Neural progenitor cell (in vitro differentiated cells): ENCODE results near the gene RPS18. TPM values are rescaled to one million over a fixed set of nuclear protein-coding genes. Genes with fewer than 3 reads are reported as not detected.
"Not testable (repeated sequence)": the region's sequence is repeated elsewhere in the genome, so short reads cannot be mapped to it uniquely, and the experiment has no call there.

Experiments used
- DNase-seq: peaks from one replicate; pipeline ENCODE4 v3.0.0-alpha.2; 2016; ENCODE audit warnings: low spot score
- H2AFZ ChIP-seq: fragments of 200-600 bp; sonication (generic); replicated peaks from 2 replicates; pipeline ENCODE4 v1.6.1; 2016; ENCODE audit warnings: antibody characterized with exemption
- H3F3A ChIP-seq: fragments of 200-600 bp; sonication (generic); 2 replicates; pipeline ENCODE4 v1.6.1; 2016; ENCODE audit warnings: antibody characterized with exemption, low read depth
- H3K27ac ChIP-seq: fragments of 200-600 bp; sonication (generic); 2 replicates; pipeline ENCODE4 v1.5.1; 2016; ENCODE audit warnings: mild to moderate bottlenecking
- H3K27me3 ChIP-seq: fragments of 200-600 bp; sonication (generic); 2 replicates; pipeline ENCODE4 v1.6.1; 2016; ENCODE audit warnings: mild to moderate bottlenecking, moderate library complexity
- H3K36me3 ChIP-seq: fragments of 200-600 bp; sonication (generic); 2 replicates; pipeline ENCODE4 v1.5.1; 2016
- H3K4me1 ChIP-seq: fragments of 200-600 bp; sonication (generic); 2 replicates; pipeline ENCODE4 v1.6.1; 2016; ENCODE audit warnings: mixed run types
- H3K4me2 ChIP-seq: fragments of 200-600 bp; sonication (generic); 2 replicates; pipeline ENCODE4 v1.6.1; 2016
- H3K4me3 ChIP-seq: fragments of 200-600 bp; sonication (generic); 2 replicates; pipeline ENCODE4 v1.5.1; 2016
- H3K79me2 ChIP-seq: fragments of 200-600 bp; sonication (generic); 2 replicates; pipeline ENCODE4 v1.6.1; 2016; ENCODE audit warnings: low read depth
- H3K9ac ChIP-seq: fragments of 200-600 bp; sonication (generic); 2 replicates; pipeline ENCODE4 v1.6.1; 2016
- H3K9me3 ChIP-seq: fragments of 200-600 bp; sonication (generic); 2 replicates; pipeline ENCODE4 v1.5.1; 2016; ENCODE audit warnings: low read depth
- H4K20me1 ChIP-seq: fragments of 200-600 bp; sonication (generic); 2 replicates; pipeline ENCODE4 v1.6.1; 2016; ENCODE audit warnings: low read depth
- H3K27ac Mint-ChIP-seq: 3 replicates; pipeline ENCODE4 v1.8.0; 2021; ENCODE audit warnings: mixed read lengths
- H3K27me3 Mint-ChIP-seq: 2 replicates; pipeline ENCODE4 v1.8.0; 2022; ENCODE audit warnings: low read depth, mild to moderate bottlenecking, inconsistent platforms, moderate library complexity, mixed read lengths; ENCODE audit not compliant: insufficient read depth
- H3K36me3 Mint-ChIP-seq: 3 replicates; pipeline ENCODE4 v1.8.0; 2021; ENCODE audit warnings: mixed read lengths
- H3K4me1 Mint-ChIP-seq: 3 replicates; pipeline ENCODE4 v1.8.0; 2021; ENCODE audit warnings: mixed read lengths
- H3K4me3 Mint-ChIP-seq: 3 replicates; pipeline ENCODE4 v1.8.0; 2021; ENCODE audit warnings: mild to moderate bottlenecking, moderate library complexity, mixed read lengths
- H3K9me3 Mint-ChIP-seq: 3 replicates; pipeline ENCODE4 v1.8.0; 2020; ENCODE audit warnings: mixed read lengths
- EZH2 ChIP-seq: fragments of 200-600 bp; sonication (generic); IDR thresholded peaks from 2 replicates; pipeline ENCODE4 v1.6.1; 2017; ENCODE audit warnings: antibody characterized with exemption, mild to moderate bottlenecking, moderate library complexity
- EZH2phosphoT487 ChIP-seq: fragments of 200-600 bp; sonication (generic); IDR thresholded peaks from 2 replicates; pipeline ENCODE4 v1.6.1; 2017; ENCODE audit warnings: antibody characterized with exemption
- total RNA-seq: library from RNA; depleted of rRNA; stranded (reverse); fragments of >200 nt; gene quantifications from 2 replicates; pipeline ENCODE4 v1.2.3, GENCODE V29; 2015; ENCODE audit warnings: low replicate concordance
- TF ChIP-seq, protein P1 (sequence below): fragments of 200-600 bp; sonication (generic); IDR thresholded peaks from 2 replicates; pipeline ENCODE4 v1.5.1; 2017; ENCODE audit warnings: antibody characterized with exemption, mild to moderate bottlenecking

The RPS18 gene
- total RNA-seq: 4,188 and 4,663 TPM in 2 replicates

DNA sequence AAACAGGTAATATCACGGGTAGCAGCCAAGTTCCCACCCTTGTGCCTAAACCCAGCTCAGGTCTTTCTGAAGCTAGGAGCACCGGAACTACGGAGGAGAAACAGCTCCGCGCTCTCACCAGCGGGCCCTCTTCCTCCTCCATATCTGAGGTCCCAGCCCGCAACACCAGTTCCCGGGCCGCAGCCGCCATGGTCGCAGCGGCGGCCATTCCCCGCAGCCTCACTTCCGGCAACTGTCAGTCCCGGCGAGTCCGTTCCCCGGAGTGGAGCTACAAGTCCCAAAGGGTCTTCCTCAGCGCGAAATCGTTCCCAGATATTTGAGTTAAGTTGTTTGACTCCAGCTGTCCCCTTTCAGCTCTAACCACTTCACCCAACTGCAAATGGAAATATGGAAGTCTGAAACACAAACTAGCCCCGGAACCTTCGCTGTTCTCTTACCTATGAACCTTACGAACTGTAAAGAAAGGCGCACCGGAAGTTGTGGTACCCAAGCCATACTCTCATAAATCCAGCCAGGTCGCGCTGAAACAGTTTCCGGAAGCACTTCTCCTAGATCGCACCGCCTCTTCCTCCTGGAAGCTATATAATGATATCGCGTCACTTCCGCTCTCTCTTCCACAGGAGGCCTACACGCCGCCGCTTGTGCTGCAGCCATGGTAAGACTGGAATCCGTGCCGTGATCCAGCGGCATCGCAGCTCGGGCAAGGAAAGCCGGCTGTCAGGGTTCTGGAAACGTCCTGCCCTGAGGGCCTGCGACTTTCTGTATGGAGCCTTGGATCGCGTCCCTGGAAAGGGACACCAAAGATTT, at the start of gene RPS18, which contains the start of gene VPS52:
TSS of gene RPS18 (plus strand) at position 608 of the 807 bp plus-strand sequence. CDS start at position 653, 45 bp downstream.
TSS of gene VPS52 (minus strand) at position 409 of the 807 bp plus-strand sequence. CDS start at position 208, 201 bp downstream.
- peaks cover 51% of the 10 kb centered on the region for H3K4me1 Mint-ChIP-seq
- Histone ChIP-seq H3K79me2 (peaks cover 52% of the 10 kb centered on the region), H2AFZ (peak within 1 kb of the TSS; percentile 98), H3K4me2 (peak within 1 kb of the TSS; percentile 98), H3K4me3 (peak within 1 kb of the TSS; percentile 83), H3K4me1 (peaks cover 41% of the 10 kb centered on the region), H3K36me3 (peaks cover 8% of the 10 kb centered on the region), H3K9me3 (no peaks in the 10 kb centered on the region), H3K27ac (peak within 1 kb of the TSS; percentile 78), H3K9ac (peak within 1 kb of the TSS; percentile 94), H4K20me1 (peaks cover 46% of the 10 kb centered on the region), H3K27me3 (no peaks in the 10 kb centered on the region), H3F3A (peaks cover 48% of the 10 kb centered on the region)
- H3K9me3 Mint-ChIP-seq: no peaks in the 10 kb centered on the region
- H3K27me3 Mint-ChIP-seq: peaks cover 6% of the 10 kb centered on the region
- peak; percentile 99 for DNase-seq
- peak within 1 kb of the TSS; percentile 100 for H3K27ac Mint-ChIP-seq
- TF ChIP-seq, protein P1, sequence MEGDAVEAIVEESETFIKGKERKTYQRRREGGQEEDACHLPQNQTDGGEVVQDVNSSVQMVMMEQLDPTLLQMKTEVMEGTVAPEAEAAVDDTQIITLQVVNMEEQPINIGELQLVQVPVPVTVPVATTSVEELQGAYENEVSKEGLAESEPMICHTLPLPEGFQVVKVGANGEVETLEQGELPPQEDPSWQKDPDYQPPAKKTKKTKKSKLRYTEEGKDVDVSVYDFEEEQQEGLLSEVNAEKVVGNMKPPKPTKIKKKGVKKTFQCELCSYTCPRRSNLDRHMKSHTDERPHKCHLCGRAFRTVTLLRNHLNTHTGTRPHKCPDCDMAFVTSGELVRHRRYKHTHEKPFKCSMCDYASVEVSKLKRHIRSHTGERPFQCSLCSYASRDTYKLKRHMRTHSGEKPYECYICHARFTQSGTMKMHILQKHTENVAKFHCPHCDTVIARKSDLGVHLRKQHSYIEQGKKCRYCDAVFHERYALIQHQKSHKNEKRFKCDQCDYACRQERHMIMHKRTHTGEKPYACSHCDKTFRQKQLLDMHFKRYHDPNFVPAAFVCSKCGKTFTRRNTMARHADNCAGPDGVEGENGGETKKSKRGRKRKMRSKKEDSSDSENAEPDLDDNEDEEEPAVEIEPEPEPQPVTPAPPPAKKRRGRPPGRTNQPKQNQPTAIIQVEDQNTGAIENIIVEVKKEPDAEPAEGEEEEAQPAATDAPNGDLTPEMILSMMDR: no peak
- TF ChIP-seq EZH2: peak; percentile 49
- H3K36me3 Mint-ChIP-seq: peaks cover 37% of the 10 kb centered on the region
- peak within 1 kb of the TSS; percentile 100 for H3K4me3 Mint-ChIP-seq

DNA sequence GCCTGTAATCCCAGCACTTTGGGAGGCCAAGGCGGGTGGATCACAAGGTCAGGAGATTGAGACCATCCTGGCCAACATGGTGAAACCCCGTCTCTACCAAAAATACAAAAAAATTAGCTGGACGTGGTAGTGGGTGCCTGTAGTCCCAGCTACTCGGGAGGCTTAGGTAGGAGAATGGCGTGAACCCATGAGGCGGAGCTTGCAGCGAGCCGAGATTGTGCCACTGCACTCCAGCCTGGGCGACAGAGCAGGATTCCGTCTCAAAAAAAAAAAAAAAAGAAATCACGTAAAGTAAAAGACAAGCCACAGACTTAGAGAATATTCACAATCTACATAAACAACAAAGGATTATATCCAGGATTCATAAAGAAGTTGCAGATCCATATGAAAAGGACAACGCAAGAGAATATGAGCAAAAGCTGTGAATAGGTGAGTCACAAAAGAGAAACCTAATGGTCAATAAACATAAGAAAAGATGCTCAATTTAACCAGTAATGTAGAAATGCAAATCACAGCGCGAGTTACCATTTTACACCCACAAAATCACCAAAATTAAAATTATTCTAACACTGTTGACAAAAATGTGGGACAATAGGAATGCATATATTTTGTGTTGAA, 45.3 kb upstream of the RPS18 start:
- H3K4me1 Mint-ChIP-seq, H3K4me3 ChIP-seq, DNase-seq, H3K9me3 Mint-ChIP-seq, H3K27ac Mint-ChIP-seq, H3K36me3 Mint-ChIP-seq, H3F3A ChIP-seq, H3K9me3 ChIP-seq, H3K4me3 Mint-ChIP-seq, H3K4me2 ChIP-seq, H3K9ac ChIP-seq, H3K4me1 ChIP-seq, H3K36me3 ChIP-seq, H4K20me1 ChIP-seq, H2AFZ ChIP-seq, H3K27ac ChIP-seq, H3K27me3 Mint-ChIP-seq, H3K79me2 ChIP-seq: not testable (repeated sequence)
- peaks cover 50% of the 10 kb centered on the region for H3K27me3 ChIP-seq

DNA sequence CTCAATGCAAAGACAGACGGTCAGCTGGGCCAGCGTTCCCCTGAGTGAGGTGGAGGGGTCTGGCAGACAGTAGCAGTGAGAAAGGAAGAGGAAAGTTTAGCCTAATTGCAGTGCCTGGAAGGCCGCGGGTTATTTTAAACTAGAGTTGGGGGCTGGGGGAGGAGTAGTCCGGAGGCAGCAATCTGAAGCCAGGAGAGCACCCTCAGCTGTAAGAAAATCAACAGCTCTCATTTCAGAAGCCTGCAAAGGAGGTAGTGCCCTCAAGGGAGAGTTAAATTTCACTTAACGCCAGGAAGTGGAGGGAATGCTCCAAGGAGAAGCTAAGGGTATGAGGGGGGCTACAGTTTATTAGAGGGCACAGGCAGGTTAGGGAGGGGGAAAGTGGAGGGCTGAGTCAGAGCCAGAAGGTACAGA, 36.6 kb upstream of the RPS18 start:
- Histone ChIP-seq H3K4me3 (no peak overlapping the region), H2AFZ (peak overlapping the region; percentile 73), H3F3A (no peaks in the 10 kb centered on the region), H3K9me3 (no peaks in the 10 kb centered on the region), H3K27ac (no peak overlapping the region), H3K36me3 (no peaks in the 10 kb centered on the region), H3K27me3 (peaks cover 44% of the 10 kb centered on the region), H3K79me2 (no peaks in the 10 kb centered on the region), H4K20me1 (no peaks in the 10 kb centered on the region), H3K4me2 (peak overlapping the region; percentile 49), H3K4me1 (peaks cover 8% of the 10 kb centered on the region), H3K9ac (no peak overlapping the region)
- H3K27ac Mint-ChIP-seq: peak overlapping the region; percentile 43
- peaks cover 14% of the 10 kb centered on the region for H3K4me1 Mint-ChIP-seq
- no peak for DNase-seq
- H3K4me3 Mint-ChIP-seq: peak overlapping the region; percentile 38
- no peaks in the 10 kb centered on the region for H3K36me3 Mint-ChIP-seq
- no peaks in the 10 kb centered on the region for H3K9me3 Mint-ChIP-seq
- peaks cover 13% of the 10 kb centered on the region for H3K27me3 Mint-ChIP-seq
- TF ChIP-seq, protein P1: no peak
- no peak for TF ChIP-seq EZH2
- TF ChIP-seq EZH2phosphoT487: no peak
